GM13976 (cell line): ENCODE data around the gene TRNT1.

Experiments used
- DNase-seq: peaks from one replicate; pipeline ENCODE4 v3.0.0; 2012; ENCODE audit warnings: low spot score
- CTCF ChIP-seq: IDR thresholded peaks from 2 replicates; pipeline ENCODE4 v1.5.1; 2012; ENCODE audit warnings: borderline replicate concordance, mild to moderate bottlenecking; ENCODE audit not compliant: insufficient read depth; ENCODE audit errors: extremely low read depth, missing control alignments, control extremely low read depth
- in situ Hi-C: fragments of 300-500 bp; cut with MboI; formaldehyde crosslinking; loops from one replicate; pipeline ENCODE4 v1.12.0; 2022; ENCODE audit warnings: low sequenced_read_pairs, mixed read lengths, inconsistent platforms; ENCODE audit not compliant: unreplicated experiment

TRNT1 gene

GRCh38 chr3:3196148-3196861 is 69.6 kb downstream of the TRNT1 start:
- DNase-seq: no peak
- in situ Hi-C loops: no loop called here
- peak; percentile 39 for TF ChIP-seq CTCF
